GM12873 (cell line): ENCODE measurements around the gene DENND2D.

Source experiments
- CTCF ChIP-seq: IDR thresholded peaks from 2 replicates; pipeline ENCODE4 v1.5.1; 2012; ENCODE audit warnings: low read depth, mild to moderate bottlenecking, moderate library complexity, low read length, control low read depth; ENCODE audit not compliant: insufficient read depth; ENCODE audit errors: missing control alignments

The DENND2D gene

GRCh38 chr1:111145963-111146768 is 54.3 kb downstream of the DENND2D start:
- no peak for TF ChIP-seq CTCF

GRCh38 chr1:111145542-111145941 is 54.9 kb downstream of the DENND2D start:
- TF ChIP-seq CTCF: no peak

- TF ChIP-seq CTCF: no peak
Observed at GRCh38 chr1:111142356-111142975, 58.0 kb downstream of the DENND2D start.

- no peak for TF ChIP-seq CTCF
Observed at GRCh38 chr1:111141245-111142220, 58.9 kb downstream of the DENND2D start.

- no peak for TF ChIP-seq CTCF
Observed at GRCh38 chr1:111140680-111140967, 59.8 kb downstream of the DENND2D start.

DNA sequence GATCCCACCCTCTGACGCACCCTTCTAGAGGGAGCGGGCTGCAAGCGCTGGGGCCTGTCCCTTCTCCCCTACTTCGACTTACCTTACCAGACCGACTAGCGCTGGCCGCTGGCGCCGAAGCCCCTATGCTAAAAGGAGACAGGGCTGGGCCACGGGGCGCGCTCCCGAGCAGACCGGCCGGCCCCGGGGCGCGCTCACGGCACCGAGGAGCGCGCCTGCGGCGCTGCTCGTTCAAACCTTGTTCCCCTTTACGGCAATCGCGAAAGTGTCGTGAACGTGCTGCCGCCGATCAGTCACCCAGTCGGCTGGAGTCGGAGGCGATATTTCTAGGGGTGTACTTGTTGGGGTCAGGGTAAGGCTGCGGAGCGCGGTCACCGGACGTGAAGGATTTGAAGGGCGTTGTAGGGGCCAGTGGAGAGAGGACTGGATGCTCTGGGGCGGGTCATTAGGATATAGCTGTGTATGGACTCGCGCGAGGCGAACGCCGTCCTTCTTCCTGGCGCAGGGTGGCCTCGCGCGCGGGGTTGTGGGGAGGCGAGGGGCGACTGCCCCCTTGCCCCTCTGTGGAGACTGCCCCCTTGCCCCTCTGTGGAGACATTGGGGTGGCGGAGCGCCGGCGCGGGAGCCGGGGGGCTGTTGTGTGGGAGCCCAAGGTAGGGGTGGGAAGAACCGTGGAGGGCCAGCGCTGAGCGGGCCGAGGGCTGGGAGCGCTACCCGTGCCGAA is 60.3 kb downstream of the DENND2D start, which contains the start of the genes CEPT1 and DRAM2:
Gene CEPT1 (plus strand): TSS at position 268 of the 724 bp plus-strand sequence. CDS start 7,492 bp downstream, outside the sequence.
Gene DRAM2 (minus strand): TSS at position 138 of the 724 bp plus-strand sequence. CDS start 8,539 bp downstream, outside the sequence.
- TF ChIP-seq CTCF: no peak
